Endodermal cell (in vitro differentiated cells): ENCODE measurements around the gene TARS1. TPM values are rescaled to one million over a fixed set of nuclear protein-coding genes. Genes with fewer than 3 reads are reported as not detected.
"Not testable (repeated sequence)": the region's sequence is repeated elsewhere in the genome, so short reads cannot be mapped to it uniquely, and the experiment has no call there.

Experiments used
- DNase-seq: peaks from one replicate; pipeline ENCODE4 v3.0.0-alpha.2; 2017
- H3K27ac ChIP-seq: 2 replicates; pipeline ENCODE4 v1.5.1; 2013; ENCODE audit warnings: mild to moderate bottlenecking, low read depth, low read length, moderate library complexity
- H3K27me3 ChIP-seq: 2 replicates; pipeline ENCODE4 v1.6.1; 2013; ENCODE audit warnings: mild to moderate bottlenecking, low read length, moderate library complexity; ENCODE audit not compliant: insufficient read depth, control insufficient read depth, poor library complexity, severe bottlenecking
- H3K36me3 ChIP-seq: 2 replicates; pipeline ENCODE4 v1.7.0; 2013; ENCODE audit warnings: mild to moderate bottlenecking, low read length, moderate library complexity; ENCODE audit not compliant: control insufficient read depth, insufficient read depth
- H3K4me1 ChIP-seq: one replicate; pipeline ENCODE4 v1.7.0; 2013; ENCODE audit warnings: low read length; ENCODE audit not compliant: control insufficient read depth, insufficient read depth
- H3K4me3 ChIP-seq: 2 replicates; pipeline ENCODE4 v1.5.1; 2013; ENCODE audit warnings: mild to moderate bottlenecking, low read length, moderate library complexity
- H3K9ac ChIP-seq: 2 replicates; pipeline ENCODE4 v1.6.1; 2013; ENCODE audit warnings: mild to moderate bottlenecking, low read length, moderate library complexity; ENCODE audit not compliant: poor library complexity, severe bottlenecking; ENCODE audit errors: extremely low read depth
- H3K9me3 ChIP-seq: 2 replicates; pipeline ENCODE4 v1.6.1; 2013; ENCODE audit warnings: mild to moderate bottlenecking, low read length, moderate library complexity; ENCODE audit not compliant: control insufficient read depth
- H3K27ac Mint-ChIP-seq: 2 replicates; pipeline ENCODE4 v1.8.0; 2020; ENCODE audit warnings: mixed read lengths
- H3K27me3 Mint-ChIP-seq: 2 replicates; pipeline ENCODE4 v1.8.0; 2021; ENCODE audit warnings: mild to moderate bottlenecking, mixed read lengths; ENCODE audit not compliant: insufficient read depth
- H3K36me3 Mint-ChIP-seq: 2 replicates; pipeline ENCODE4 v1.8.0; 2020; ENCODE audit warnings: low read depth, mixed read lengths
- H3K4me1 Mint-ChIP-seq: 2 replicates; pipeline ENCODE4 v1.8.0; 2020; ENCODE audit warnings: mixed read lengths
- H3K4me3 Mint-ChIP-seq: 2 replicates; pipeline ENCODE4 v1.8.0; 2020; ENCODE audit warnings: mild to moderate bottlenecking, moderate library complexity, mixed read lengths
- H3K9me3 Mint-ChIP-seq: 2 replicates; pipeline ENCODE4 v1.8.0; 2020; ENCODE audit warnings: mild to moderate bottlenecking, mixed read lengths
- CTCF ChIP-seq: fragments of 200-600 bp; sonication (generic); conservative IDR thresholded peaks from 2 replicates; pipeline ENCODE4 v1.5.0; 2021; ENCODE audit warnings: antibody characterized with exemption, mild to moderate bottlenecking
- WGBS, 2 experiments: methylation state at CpG; one replicate each; pipeline versions ENCODE4 v1.1.5 to v1.1.7; 2013; ENCODE audit warnings: missing lambda C conversion rate in 2 of 2, mixed read lengths in 1 of 2; ENCODE audit not compliant: insufficient coverage in 1 of 2, insufficient read length in 1 of 2; 5-methylcytosine and 5-hydroxymethylcytosine counted together
- total RNA-seq, 2 donors: library from RNA; stranded (reverse); fragmentation: NEBNext Ultra II Directional in 1 of 2; extraction: Animal tissue kit (Norgen Biotek cat#: 25700) in 1 of 2; gene quantifications; 2 replicates in 1 of 2; 3 replicates in 1 of 2; pipeline ENCODE4 v1.2.1, GENCODE V29; 2021

The TARS1 gene
- total RNA-seq, 2 donors from 2014 or later = 143 to 179 TPM

DNA sequence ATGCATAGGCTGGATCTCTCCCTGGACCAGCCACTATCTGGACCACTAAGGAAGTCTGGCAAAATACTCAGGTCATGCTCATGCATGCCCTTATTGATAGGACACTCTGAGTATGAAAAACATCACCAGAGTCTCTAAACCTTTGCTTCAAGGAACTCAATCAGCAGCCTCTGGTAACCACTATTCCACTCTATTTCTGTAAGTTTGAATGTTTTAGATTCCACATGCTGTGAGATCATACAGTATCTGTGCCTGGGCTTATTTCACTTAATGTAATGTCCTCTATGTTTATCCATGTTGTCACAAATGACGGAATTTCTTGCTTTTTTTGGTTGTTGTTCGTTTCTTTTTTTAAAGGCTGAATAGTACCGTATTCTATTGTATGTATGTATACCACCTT, 68.3 kb downstream of the TARS1 start:
- H3K27ac ChIP-seq = no peak overlapping the region
- Mint-ChIP-seq H3K27me3 (no peaks in the 10 kb centered on the region), H3K9me3 (peaks cover 6% of the 10 kb centered on the region), H3K4me1 (no peaks in the 10 kb centered on the region), H3K27ac (no peak overlapping the region), H3K36me3 (no peaks in the 10 kb centered on the region), H3K4me3 (no peak overlapping the region)
- no peak overlapping the region for H3K9ac ChIP-seq
- H3K9me3 ChIP-seq = peaks cover 12% of the 10 kb centered on the region
- H3K27me3 ChIP-seq = no peaks in the 10 kb centered on the region
- WGBS, 2 experiments = 96% methylated on average over 3 of the region's 3 CpGs; no CpG with 5 or more reads in 1 of the 2 experiments
- no peak overlapping the region for H3K4me3 ChIP-seq
- TF ChIP-seq CTCF = no peak
- DNase-seq = no peak
- H3K36me3 ChIP-seq = no peaks in the 10 kb centered on the region
- H3K4me1 ChIP-seq = no peaks in the 10 kb centered on the region

GRCh38 chr5:33513462-33514185, 72.9 kb downstream of the TARS1 start:
- Histone ChIP-seq H3K4me1 (no peaks in the 10 kb centered on the region), H3K4me3 (no peak overlapping the region), H3K27ac (no peak overlapping the region), H3K27me3 (no peaks in the 10 kb centered on the region), H3K9me3 (peaks cover 8% of the 10 kb centered on the region), H3K36me3 (no peaks in the 10 kb centered on the region), H3K9ac (no peak overlapping the region)
- no peak for TF ChIP-seq CTCF
- Mint-ChIP-seq H3K4me3 (no peak overlapping the region), H3K27ac (no peak overlapping the region), H3K9me3 (peaks cover 13% of the 10 kb centered on the region), H3K4me1 (no peaks in the 10 kb centered on the region), H3K36me3 (peaks cover 3% of the 10 kb centered on the region), H3K27me3 (peaks cover 2% of the 10 kb centered on the region)
- WGBS, 2 experiments = 89% methylated on average over 3 of the region's 3 CpGs; no CpG with 5 or more reads in 1 of the 2 experiments
- no peak for DNase-seq

GRCh38 chr5:33515366-33515765, 74.6 kb downstream of the TARS1 start:
- H3K27ac ChIP-seq, H3K4me1 ChIP-seq, H3K36me3 Mint-ChIP-seq, H3K36me3 ChIP-seq, H3K9ac ChIP-seq, H3K4me3 ChIP-seq, DNase-seq, H3K4me1 Mint-ChIP-seq, H3K27me3 Mint-ChIP-seq, H3K27ac Mint-ChIP-seq, H3K27me3 ChIP-seq, H3K4me3 Mint-ChIP-seq: not testable (repeated sequence)
- peaks cover 16% of the 10 kb centered on the region for H3K9me3 ChIP-seq
- 94 to 100% methylated on average over 3 to 32 of the region's 32 CpGs for WGBS, 2 experiments
- peaks cover 16% of the 10 kb centered on the region for H3K9me3 Mint-ChIP-seq
